HG03175 (cell line): ENCODE results near the gene HSD17B12.
A peak's percentile ranks its signal among the peaks of the same experiment; 100 is the strongest.
"Not testable (repeated sequence)": the region's sequence is repeated elsewhere in the genome, so short reads cannot be mapped to it uniquely, and the experiment has no call there.

Experiments used
- ATAC-seq: cut with Tn5 transposase; IDR thresholded peaks from one replicate; pipeline ENCODE4 v1.9.1; 2021; ENCODE audit warnings: mild to moderate bottlenecking, moderate library complexity; ENCODE audit not compliant: unreplicated experiment

Gene HSD17B12

DNA sequence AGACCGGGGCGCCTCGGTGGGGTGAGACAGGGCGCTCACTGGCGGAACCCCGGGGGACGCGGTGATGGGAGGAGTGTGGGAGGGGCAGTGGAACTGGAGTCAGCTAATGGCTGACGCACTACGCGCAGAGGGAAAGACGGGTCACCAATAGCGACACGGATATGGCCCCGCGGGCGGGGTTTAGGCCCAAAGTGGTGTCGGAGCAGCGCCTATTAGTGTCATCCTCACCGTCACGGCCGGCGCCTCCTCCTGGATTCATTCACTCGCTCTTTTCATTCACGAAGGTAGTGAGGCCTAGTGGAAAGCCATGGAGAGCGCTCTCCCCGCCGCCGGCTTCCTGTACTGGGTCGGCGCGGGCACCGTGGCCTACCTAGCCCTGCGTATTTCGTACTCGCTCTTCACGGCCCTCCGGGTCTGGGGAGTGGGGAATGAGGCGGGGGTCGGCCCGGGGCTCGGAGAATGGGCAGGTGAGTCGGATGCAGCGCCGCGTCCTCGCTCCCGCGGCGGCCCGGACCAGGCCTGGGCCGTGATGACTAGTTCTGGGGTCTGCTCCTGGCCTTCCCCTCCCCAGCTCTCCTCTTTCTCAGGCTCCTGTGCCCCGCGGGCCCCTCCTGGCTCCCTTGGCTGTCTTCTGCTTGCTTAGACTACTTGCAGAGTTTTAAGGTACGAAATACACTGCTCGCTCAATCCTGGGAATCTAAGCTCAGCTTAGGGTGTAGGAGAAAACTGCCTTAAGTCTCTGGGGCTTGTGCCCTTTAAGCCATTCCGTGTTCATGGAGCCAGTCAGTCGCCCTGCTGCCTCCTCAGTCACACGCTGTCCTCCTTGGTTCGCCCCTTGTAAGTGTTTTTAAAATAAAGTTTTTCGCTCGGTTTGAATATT, at the start of gene HSD17B12:
Gene HSD17B12, plus strand, starts transcription at position 218 of the 880 bp plus-strand sequence. Its CDS starts 90 bp downstream, at position 308.
- ATAC-seq = peak; percentile 96

DNA sequence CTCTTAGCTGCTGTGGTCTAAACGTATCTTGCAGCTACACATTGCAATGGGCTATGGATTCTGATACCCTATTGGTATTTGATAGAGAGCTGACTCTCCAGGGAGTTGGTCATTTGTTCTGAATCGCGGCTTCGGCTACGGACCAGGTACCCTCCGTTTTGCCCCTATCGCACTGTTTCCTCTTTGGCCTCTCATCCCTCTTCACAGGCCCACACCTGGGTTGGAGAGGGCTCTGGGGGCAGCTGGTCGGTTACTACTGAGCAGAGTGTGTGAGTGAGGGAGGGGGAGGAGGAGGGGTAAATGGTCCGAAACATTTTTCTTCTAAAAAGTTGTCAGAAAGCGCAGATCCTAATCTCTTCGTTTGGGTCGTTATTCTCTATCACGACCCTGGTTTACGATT, 48.8 kb upstream of the HSD17B12 start:
- no peak for ATAC-seq

- no peak for ATAC-seq
Measured at GRCh38 chr11:43632181-43632580, 48.4 kb upstream of the HSD17B12 start.

GRCh38 chr11:43638717-43639116, 41.8 kb upstream of the HSD17B12 start:
- no peak for ATAC-seq

- no peak for ATAC-seq
Measured at GRCh38 chr11:43639224-43639623, 41.3 kb upstream of the HSD17B12 start.

GRCh38 chr11:43639920-43640319, 40.6 kb upstream of the HSD17B12 start:
- no peak for ATAC-seq

DNA sequence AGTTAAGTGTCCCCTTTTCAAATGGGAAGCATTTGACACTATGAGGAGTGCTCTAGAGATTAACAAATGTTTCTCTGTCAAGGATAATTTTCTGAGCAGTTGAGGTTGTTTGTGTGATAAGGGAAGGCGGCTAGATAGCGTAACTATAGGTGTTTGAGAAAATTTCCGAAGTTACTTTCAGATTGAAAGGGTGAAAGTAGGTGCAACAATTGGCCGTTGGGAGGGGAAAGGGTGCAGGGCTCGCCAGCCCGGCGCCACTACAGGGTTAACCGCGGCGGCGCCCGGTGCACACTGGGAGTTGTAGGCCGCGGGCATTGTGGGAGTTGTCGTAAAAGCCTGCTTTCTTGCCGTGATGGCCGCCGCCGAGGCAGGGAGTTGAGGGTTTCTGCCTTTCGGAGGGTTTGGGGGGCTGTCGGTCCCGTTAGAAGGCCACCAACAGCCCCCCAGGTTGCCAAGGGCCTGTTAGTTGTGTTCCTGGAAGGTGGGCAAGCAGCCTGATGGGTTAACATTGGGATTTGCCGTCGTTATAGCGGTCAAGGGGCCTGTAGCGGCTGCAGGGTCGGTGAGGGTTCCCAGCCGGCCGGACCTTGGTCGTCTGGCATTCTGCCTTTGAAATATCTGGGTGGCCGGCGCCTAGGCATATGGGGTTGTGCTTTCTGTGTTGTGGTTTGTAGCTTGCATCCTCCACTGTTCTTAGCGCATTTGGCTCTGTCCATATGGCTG, 36.5 kb upstream of the HSD17B12 start:
- peak; percentile 99 for ATAC-seq

DNA sequence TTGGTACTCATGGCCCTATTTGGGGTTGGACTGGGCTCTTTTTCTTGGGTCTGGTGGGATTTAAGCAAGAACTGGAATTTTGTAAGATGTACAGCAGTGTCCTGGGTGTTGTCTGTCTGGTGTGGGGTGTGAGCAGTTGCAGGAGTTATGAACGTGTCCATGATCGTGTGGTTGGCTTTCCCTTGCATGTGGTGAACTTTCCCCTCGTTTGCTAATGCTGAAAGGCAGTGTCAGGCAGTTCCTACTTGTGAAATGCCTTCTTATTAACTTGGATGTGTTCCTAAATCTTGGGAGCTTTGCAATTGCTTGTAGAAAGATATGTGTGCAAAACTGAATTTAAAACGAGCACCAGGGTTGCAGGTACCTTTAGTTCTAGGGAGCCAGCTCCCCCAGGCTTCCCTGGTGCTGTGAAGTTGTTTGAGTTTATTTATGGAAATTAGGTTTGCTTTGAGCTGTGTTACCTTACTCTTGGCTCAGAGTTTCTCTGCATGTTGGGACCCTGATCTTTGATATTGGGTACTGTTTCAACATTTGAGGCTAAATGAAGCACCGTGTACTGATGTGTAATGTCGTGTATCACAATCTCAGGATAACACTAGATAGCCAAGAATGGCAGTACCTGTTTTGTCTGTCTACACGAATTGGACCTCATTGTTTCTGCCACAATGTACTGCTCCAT, 35.8 kb upstream of the HSD17B12 start:
- no peak for ATAC-seq

- ATAC-seq = no peak
Measured at GRCh38 chr11:43646767-43647166, 33.8 kb upstream of the HSD17B12 start.

DNA sequence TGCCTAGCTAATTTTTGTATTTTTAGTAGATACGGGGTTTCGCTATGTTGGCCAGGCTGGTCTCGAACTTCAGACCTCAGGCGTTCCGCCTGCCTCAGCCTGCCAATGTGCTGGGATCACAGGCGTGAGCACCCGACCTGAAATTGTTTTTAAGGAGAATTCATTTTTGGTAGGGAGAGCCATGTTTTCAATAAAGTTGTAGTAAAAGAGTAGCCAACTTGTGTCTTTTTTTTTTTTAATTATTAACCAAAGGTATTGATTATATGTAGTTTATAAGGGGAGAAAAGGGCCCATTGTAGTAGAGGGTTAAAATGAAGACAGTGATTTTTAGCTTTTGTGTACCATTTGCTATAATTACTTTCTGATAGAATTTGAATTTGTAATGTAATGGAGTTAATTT, 31.6 kb upstream of the HSD17B12 start:
- no peak for ATAC-seq

- no peak for ATAC-seq
Measured at GRCh38 chr11:43649501-43649900, 31.0 kb upstream of the HSD17B12 start.

- ATAC-seq = no peak
Measured at GRCh38 chr11:43649921-43650320, 30.6 kb upstream of the HSD17B12 start.

DNA sequence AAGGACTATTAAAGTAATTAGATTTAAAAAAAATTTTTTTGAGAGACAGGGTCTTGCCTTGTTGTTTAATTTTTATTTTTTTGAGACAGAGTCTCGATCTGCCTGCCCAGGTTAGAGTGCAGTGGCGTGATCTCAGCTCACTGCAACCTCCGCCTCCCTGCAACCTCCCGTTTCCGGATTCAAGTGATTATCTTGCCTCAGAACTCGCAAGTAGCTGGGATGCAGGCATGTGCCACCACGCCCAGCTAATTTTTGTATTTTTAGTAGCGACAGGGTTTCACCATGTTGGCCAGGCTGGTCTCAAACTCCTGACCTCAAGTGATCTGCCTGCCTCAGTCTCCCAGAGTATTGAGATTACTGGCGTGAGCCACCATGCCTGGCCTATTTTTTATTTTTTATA, 17.5 kb upstream of the HSD17B12 start:
- ATAC-seq = not testable (repeated sequence)

DNA sequence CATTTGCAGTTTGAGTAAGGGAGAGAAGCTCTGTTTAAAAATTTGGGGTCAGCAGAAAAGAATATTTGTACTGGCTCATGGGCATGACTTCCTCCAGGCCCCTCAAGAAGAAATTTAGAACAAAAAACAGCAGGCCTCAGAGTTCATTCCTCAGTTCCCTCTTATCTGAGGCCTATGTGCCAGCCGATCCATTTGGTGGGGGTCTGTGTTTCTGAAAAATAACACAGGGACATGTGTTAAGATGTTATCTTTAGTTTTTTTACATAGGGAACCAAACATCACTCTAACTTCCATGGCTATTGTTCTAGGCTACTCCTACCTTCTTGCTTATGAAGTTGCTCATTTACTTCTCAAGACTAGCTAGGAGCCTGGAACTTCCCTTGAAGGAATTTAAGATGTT, 16.2 kb upstream of the HSD17B12 start:
- ATAC-seq = no peak

DNA sequence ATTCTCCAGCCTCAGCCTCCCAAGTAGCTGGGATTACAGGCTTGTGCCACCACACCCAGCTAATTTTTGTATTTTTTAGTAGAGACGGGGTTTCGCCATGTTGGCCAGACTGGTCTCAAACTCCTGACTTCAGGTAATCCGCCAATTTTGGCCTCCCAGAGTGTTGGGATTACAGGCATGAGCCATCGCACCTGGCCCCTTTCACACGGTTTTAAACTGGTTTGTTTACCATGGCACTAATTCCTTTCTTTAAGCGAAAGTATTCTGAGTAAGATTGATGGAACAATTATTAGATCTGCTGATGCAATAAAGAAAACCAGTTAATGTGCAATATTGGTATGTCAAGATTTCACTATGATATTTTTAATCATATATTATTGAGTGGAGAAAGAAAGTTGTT, 9.3 kb upstream of the HSD17B12 start:
- not testable (repeated sequence) for ATAC-seq

DNA sequence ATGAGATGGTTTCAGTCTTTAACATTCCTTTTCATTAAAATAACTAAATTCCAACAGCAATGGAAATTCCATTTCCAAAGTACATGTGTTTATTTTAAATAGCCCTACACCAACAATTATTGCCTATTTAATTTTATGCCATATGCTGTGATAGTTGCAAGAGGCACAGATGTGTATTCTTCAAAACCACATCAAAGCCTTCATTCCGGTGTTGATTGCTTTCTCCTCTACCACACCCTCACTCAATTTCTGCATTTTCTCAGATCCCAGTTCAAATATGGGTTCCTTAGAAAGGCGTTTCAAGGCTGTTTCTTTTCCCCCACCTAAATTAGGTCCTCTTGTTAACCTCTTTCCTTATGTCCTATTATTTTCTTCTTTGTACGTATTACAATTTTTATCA, 6.0 kb upstream of the HSD17B12 start:
- ATAC-seq = no peak

DNA sequence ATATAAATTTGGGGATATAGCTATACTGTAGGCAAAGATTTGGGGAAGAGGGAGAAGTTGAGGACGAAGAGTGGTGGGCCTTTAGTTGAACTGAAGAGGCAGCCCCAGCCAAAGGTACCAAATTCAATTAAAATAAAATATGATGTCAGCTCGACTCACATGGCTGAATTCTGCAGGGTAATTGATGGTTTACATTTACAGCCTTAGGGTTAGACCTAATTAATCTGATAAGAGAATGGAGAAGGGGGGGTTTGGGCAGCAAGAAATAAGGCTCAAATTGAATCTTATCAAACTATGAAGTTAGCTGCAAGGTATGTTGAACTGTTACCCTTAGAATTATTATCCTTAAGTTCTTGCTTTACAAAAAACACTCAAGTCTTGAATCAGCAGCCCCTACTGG, 3.6 kb upstream of the HSD17B12 start:
- no peak for ATAC-seq

DNA sequence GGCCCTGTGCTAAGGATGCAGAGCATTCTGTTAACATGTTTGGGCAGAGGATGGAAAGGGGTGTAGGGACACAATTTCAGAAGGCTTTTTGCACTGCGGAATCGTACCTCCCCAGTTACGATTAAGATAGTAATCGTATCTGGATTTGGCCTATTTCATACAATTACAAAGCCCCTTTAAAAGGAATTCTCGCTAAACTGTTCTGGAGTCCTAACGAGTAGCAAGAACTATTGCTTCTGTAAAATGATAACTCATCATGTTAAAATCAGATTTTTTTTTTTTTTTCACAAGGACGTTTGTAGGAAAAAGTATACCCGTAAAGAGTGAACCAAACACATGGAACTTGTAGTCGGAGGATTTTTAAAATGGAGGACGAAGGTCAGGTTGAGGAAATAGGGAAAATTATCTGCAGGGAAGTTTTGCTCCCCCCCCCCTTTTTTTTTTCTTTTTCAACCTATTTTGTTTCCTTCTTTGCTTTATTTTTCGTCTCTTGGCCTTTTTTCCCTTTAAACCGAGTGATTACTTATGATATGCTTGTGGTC, 934 bp downstream of the HSD17B12 start:
- no peak for ATAC-seq

DNA sequence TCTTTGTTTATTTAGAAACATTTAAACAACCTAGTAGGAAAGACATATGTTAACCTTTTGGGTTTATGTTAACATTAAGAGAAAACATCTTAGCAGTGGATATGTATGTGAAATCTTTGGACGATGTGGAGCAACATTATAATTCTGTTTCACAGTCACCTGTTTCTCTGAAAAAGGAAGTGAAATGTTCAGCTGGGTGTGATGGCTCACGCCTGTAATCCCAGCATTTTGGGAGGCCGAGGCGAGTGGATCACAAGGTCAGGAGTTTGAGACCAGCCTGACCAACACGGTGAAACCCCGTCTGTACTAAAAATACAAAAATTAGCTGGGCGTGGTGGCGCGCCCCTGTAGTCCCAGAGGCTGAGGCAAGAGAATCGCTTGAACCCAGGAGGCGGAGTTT, 1.5 kb downstream of the HSD17B12 start:
- ATAC-seq = not testable (repeated sequence)

- no peak for ATAC-seq
Measured at GRCh38 chr11:43685440-43685839, 4.9 kb downstream of the HSD17B12 start.

DNA sequence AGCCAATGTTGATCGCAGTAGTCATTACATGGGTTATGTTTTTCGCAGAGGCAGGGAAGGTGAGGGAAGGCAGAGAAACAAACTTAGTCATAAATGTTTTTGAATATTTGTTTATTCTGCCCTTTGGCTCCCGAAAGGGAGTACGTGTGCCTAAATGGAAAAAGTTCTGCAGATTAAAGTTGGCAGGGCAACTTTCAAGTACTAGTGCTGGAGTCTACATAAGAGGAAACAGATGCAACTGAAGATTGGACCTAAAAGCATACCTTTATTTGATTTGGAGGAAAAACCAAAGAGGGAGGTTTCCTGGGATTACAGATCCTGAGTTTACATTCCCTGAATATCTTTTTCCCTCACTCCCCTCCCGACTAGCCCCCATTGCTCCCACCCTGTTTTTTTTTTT, 5.7 kb downstream of the HSD17B12 start:
- ATAC-seq = no peak
